Body of pancreas (tissue), 4 donors: ENCODE results near the gene NT5C. TPM values are rescaled to one million over a fixed set of nuclear protein-coding genes. Genes with fewer than 3 reads are reported as not detected.

Source experiments
- ATAC-seq: fragments of 150-250 bp; one replicate; pipeline ENCODE4 v1.9.1; 2016
- DNase-seq, 4 donors: peaks; one replicate each; pipeline ENCODE4 v3.0.0-alpha.2; 2019
- H3K27ac ChIP-seq, 4 donors: fragments of 200-600 bp; sonication (generic); 1 replicate in 3 of 4; 2 replicates in 1 of 4; pipeline versions ENCODE4 v1.5.1 to v1.6.1; 2016 to 2019; ENCODE audit warnings: mild to moderate bottlenecking in 1 of 4, mixed read lengths in 1 of 4, moderate library complexity in 1 of 4
- H3K27me3 ChIP-seq, 2 donors: fragments of 200-600 bp; sonication (generic); one replicate each; pipeline ENCODE4 v1.6.0; 2016; ENCODE audit warnings: mild to moderate bottlenecking in 1 of 2
- H3K36me3 ChIP-seq, 2 donors: fragments of 200-600 bp; sonication (generic); replicated peaks in 1 of 2; 2 replicates each; pipeline ENCODE4 v1.5.1; 2016; ENCODE audit warnings: low read depth in 2 of 2; ENCODE audit not compliant: insufficient read depth in 1 of 2
- H3K4me1 ChIP-seq: fragments of 200-600 bp; sonication (generic); one replicate; pipeline ENCODE4 v1.6.0; 2016
- H3K4me3 ChIP-seq, 2 donors: fragments of 200-600 bp; sonication (generic); 1 replicate in 1 of 2; 2 replicates in 1 of 2; pipeline ENCODE4 v1.5.1; 2016 to 2019
- H3K9me3 ChIP-seq, 3 donors: fragments of 200-600 bp; sonication (generic); 1 replicate in 2 of 3; 2 replicates in 1 of 3; pipeline ENCODE4 v1.5.1; 2016
- POLR2A ChIP-seq, 3 donors: fragments of 450-650 bp; IDR thresholded peaks; one replicate each; pipeline ENCODE4 v1.6.1; 2016; ENCODE audit warnings: antibody characterized with exemption in 3 of 3, mild to moderate bottlenecking in 2 of 3
- WGBS, 2 donors: methylation state at CpG; one replicate each; pipeline ENCODE4 v1.1.5; 2017; 5-methylcytosine and 5-hydroxymethylcytosine counted together
- intact Hi-C: fragments of 100-400 bp; cut with DNase I; formaldehyde crosslinking; loops from one replicate; pipeline ENCODE4 v1.15.1; 2023
- total RNA-seq, 2 donors: library from RNA; depleted of rRNA; stranded (reverse); fragments of >200 nt; gene quantifications; one replicate each; pipeline ENCODE4 v1.1.0, GENCODE V29; 2016
- TF ChIP-seq, protein P1 (sequence below), 7 experiments: fragments of 450-650 bp in 4 of 7; fragments of 200-600 bp in 3 of 7; sonication (generic) in 3 of 7; IDR thresholded peaks; one replicate each; pipeline ENCODE4 v1.5.1; 2016 to 2019; ENCODE audit warnings: antibody characterized with exemption in 7 of 7

NT5C gene
- total RNA-seq, 2 donors from 2014 or later: 69.9 to 71.3 TPM

DNA sequence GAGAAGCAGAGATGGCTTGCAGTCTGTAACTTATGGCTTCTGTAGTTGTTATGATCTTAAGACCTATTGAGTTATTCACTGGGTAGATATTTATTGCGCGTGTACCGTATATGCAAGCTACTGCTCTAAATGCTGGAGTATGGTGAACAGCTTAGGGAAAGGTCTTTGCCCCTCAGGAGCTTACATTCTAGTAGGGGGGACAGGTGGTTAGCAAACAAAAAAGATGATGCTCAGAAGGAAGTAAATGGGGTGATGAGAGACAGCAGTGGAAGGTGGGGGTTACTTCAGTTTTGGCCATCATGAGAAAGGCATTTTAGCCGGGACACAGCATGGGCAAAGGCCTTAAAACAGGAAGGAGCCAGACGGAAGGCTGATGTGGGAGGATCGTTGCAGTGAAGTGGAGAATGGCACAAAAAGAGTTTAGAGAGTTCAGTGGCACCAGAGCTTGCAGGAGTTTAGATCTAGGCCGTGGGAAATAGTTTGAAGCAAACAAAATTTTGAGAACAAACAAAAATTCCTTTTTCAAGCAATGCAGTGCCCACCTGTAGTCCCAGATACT, 19.7 kb downstream of the NT5C start:
- no peaks in the 10 kb centered on the region for H3K36me3 ChIP-seq
- ATAC-seq (no peak), DNase-seq (no peak)
- TF ChIP-seq, protein P1, sequence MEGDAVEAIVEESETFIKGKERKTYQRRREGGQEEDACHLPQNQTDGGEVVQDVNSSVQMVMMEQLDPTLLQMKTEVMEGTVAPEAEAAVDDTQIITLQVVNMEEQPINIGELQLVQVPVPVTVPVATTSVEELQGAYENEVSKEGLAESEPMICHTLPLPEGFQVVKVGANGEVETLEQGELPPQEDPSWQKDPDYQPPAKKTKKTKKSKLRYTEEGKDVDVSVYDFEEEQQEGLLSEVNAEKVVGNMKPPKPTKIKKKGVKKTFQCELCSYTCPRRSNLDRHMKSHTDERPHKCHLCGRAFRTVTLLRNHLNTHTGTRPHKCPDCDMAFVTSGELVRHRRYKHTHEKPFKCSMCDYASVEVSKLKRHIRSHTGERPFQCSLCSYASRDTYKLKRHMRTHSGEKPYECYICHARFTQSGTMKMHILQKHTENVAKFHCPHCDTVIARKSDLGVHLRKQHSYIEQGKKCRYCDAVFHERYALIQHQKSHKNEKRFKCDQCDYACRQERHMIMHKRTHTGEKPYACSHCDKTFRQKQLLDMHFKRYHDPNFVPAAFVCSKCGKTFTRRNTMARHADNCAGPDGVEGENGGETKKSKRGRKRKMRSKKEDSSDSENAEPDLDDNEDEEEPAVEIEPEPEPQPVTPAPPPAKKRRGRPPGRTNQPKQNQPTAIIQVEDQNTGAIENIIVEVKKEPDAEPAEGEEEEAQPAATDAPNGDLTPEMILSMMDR (IDR thresholded peaks at IDR 0.05): no peak
- no peak for TF ChIP-seq POLR2A (IDR thresholded peaks at IDR 0.05)
- H3K4me3 ChIP-seq: no peak overlapping the region
- H3K27me3 ChIP-seq: no peaks in the 10 kb centered on the region
- intact Hi-C loops: loop anchor here (10.0 kb wide), 1 partner anchor 93 kb away; the partner anchor contains the start of gene NUP85
- H3K4me1 ChIP-seq: peaks cover 32% of the 10 kb centered on the region
- H3K9me3 ChIP-seq: no peaks in the 10 kb centered on the region
- no peak overlapping the region for H3K27ac ChIP-seq
- 78 to 90% methylated on average over 7 of the region's 7 CpGs for WGBS, 2 donors

DNA sequence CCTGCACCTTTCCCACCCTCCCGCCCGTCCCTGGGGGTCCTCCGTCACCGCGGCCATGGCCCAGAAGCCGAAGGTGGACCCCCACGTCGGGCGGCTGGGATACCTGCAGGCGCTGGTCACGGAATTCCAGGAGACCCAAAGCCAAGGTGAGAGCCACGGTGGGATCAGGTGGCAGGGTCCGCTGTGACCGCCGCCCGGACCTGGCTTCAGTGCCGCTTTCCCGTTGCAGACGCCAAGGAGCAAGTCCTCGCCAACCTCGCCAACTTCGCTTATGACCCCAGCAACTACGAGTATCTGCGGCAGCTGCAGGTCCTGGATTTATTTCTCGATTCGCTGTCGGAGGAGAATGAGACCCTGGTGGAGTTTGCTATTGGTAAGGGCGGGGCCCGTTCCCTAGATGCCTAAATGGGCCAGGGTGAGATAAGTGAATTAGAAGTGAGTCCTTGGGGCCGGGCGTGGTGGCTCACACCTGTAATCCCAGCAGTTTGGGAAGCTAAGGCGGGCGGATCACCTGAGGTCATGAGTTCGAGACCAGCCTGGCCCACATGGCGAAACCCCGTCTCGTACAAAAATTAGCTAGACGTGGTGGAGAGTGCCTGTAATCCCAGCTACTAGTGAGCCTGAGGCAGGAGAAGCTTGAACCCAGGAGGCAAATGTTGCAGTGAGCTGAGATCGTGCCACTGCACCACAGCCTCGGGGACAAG, 21.2 kb downstream of the NT5C start:
- Histone ChIP-seq H3K4me1 (peaks cover 40% of the 10 kb centered on the region), H3K36me3 (no peaks in the 10 kb centered on the region), H3K9me3 (no peaks in the 10 kb centered on the region), H3K27me3 (no peaks in the 10 kb centered on the region), H3K27ac (peak overlapping the region in 3 of 4 donors; percentile 63 to 66 (median 65)), H3K4me3 (peak overlapping the region; percentile 41 to 88)
- ATAC-seq: peak; percentile 4
- 13 to 20% methylated on average over 19 to 40 of the region's 40 CpGs for WGBS, 2 donors
- intact Hi-C loops: loop anchor here (10.0 kb wide), 1 partner anchor 94 kb away; the partner anchor contains the start of gene NUP85
- DNase-seq: peak in 3 of 4 donors; percentile 33 to 50 (median 42)
- TF ChIP-seq POLR2A (IDR thresholded peaks at IDR 0.05): no peak
- TF ChIP-seq, protein P1 (IDR thresholded peaks at IDR 0.05): no peak

DNA sequence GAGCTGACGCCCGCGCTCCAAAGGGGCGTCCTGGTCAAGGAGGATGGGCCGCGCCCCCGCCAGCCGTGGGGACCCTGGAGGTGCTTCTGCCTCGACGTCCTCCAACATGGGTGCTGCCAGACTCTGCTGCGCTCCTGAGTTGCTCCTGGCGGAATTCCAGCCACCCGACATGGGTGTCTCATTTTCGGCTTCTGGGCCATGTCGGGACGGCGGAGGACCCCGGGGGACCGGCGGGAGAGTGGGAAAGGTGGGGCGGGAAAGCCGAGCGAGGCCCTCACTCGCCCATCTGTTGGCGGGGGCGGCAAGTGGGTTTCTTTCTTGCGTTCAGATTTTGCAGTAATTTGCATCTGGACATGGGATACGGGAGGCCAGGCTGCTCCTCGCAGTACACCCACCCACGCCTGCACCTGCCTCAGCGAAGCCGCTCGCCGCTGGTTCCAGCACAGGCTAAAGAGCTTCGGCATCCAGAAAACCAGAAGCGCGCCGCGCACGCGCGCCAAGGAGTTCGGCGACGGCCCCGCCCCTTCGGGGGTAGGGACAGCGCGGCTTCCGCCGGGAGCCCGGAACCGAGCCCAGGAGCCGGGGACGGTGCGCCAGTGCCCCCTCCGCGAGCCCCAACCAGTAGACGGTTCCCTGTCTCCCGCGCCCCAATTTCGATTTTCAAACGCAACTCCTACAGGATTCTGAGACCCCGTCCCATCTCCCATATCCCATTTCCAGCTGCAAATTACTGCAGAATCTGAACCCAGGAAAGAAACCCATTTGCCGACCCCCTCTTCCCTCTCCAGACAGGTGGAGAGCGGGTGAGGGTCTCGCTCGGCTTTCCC, 21.9 kb downstream of the NT5C start, which contains the start of gene ARMC7:
ARMC7 (plus strand) TSS at position 563 of the 827 bp plus-strand sequence. CDS start 320 bp downstream, outside the sequence.
- Histone ChIP-seq H3K4me1 (peaks cover 41% of the 10 kb centered on the region), H3K4me3 (peak within 1 kb of the TSS; percentile 41 to 88), H3K36me3 (no peaks in the 10 kb centered on the region), H3K9me3 (no peaks in the 10 kb centered on the region), H3K27ac (peak within 1 kb of the TSS in 3 of 4 donors; percentile 63 to 66 (median 65)), H3K27me3 (no peaks in the 10 kb centered on the region)
- TF ChIP-seq POLR2A (IDR thresholded peaks at IDR 0.05): peak; percentile 47 to 80 (median 78)
- TF ChIP-seq, protein P1 (IDR thresholded peaks at IDR 0.05): no peak
- 0 to 1% methylated on average over 16 to 56 of the region's 68 CpGs for WGBS, 2 donors
- intact Hi-C loops: loop anchor here (10.0 kb wide), 1 partner anchor 95 kb away; the partner anchor contains the start of gene NUP85
- DNase-seq (peak; percentile 92 to 93 (median 92)), ATAC-seq (peak; percentile 82)

DNA sequence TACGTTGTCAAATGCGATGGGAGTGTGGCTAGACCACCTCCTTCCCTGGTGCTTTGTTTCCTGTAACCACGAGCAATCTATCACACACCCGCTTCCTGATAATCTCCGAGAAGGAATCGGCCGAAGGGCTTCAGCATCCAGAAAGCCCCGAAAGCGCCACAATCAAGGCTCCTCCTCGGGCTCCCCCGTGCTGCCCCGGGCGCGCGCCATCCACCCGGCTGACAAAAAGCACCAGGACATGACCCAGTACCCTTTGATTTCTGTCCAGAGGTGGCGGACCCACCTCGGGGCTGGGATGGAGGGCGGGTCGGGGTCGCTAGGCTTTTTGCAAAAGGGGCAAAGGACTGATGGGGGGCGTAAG, 22.5 kb downstream of the NT5C start:
- H3K27me3 ChIP-seq: no peaks in the 10 kb centered on the region
- H3K9me3 ChIP-seq: no peaks in the 10 kb centered on the region
- no peaks in the 10 kb centered on the region for H3K36me3 ChIP-seq
- DNase-seq: no peak
- intact Hi-C loops: no loop called here
- H3K27ac ChIP-seq: peak overlapping the region in 1 of 4 donors; percentile 65
- no peak for ATAC-seq
- H3K4me1 ChIP-seq: peaks cover 37% of the 10 kb centered on the region
- no peak overlapping the region for H3K4me3 ChIP-seq
- no peak for TF ChIP-seq POLR2A (IDR thresholded peaks at IDR 0.05)
- TF ChIP-seq, protein P1 (IDR thresholded peaks at IDR 0.05): no peak
- 29 to 56% methylated on average over 4 to 22 of the region's 22 CpGs for WGBS, 2 donors
